ENCODE results near the gene GIT2. TPM values are rescaled to one million over a fixed set of nuclear protein-coding genes. Genes with fewer than 3 reads are reported as not detected.

Gene GIT2
- total and polyA plus RNA-seq, 2 of the 8 experiments (the other 6 are each of a cell fraction or from before 2014, with no cell fraction given) = 9.6 to 20.7 TPM

DNA sequence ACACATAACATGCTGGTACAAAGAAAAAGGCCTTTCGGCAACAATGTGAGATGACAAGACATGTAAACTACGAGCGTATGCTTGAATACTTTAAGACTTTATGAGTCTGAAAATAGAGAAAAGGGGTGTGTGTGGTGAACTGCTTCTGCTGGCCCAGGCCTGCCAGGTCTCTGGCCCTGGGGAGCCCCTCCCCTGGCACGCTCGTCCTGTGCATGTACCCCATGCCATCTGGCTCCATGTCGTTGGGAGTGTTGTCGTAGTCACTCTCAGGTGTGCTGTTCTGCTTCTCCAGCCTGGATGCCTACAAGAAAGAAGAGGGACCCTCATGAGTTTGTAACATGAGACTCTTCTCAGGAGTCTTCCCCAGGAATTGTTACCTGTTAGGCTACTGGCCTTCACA is 57.2 kb downstream of the GIT2 start (continued):
- TF ChIP-seq TBP (IDR thresholded peaks at IDR 0.05; ENCODE audit: low read depth, low read length) = no peak
- TF ChIP-seq, protein P1, sequence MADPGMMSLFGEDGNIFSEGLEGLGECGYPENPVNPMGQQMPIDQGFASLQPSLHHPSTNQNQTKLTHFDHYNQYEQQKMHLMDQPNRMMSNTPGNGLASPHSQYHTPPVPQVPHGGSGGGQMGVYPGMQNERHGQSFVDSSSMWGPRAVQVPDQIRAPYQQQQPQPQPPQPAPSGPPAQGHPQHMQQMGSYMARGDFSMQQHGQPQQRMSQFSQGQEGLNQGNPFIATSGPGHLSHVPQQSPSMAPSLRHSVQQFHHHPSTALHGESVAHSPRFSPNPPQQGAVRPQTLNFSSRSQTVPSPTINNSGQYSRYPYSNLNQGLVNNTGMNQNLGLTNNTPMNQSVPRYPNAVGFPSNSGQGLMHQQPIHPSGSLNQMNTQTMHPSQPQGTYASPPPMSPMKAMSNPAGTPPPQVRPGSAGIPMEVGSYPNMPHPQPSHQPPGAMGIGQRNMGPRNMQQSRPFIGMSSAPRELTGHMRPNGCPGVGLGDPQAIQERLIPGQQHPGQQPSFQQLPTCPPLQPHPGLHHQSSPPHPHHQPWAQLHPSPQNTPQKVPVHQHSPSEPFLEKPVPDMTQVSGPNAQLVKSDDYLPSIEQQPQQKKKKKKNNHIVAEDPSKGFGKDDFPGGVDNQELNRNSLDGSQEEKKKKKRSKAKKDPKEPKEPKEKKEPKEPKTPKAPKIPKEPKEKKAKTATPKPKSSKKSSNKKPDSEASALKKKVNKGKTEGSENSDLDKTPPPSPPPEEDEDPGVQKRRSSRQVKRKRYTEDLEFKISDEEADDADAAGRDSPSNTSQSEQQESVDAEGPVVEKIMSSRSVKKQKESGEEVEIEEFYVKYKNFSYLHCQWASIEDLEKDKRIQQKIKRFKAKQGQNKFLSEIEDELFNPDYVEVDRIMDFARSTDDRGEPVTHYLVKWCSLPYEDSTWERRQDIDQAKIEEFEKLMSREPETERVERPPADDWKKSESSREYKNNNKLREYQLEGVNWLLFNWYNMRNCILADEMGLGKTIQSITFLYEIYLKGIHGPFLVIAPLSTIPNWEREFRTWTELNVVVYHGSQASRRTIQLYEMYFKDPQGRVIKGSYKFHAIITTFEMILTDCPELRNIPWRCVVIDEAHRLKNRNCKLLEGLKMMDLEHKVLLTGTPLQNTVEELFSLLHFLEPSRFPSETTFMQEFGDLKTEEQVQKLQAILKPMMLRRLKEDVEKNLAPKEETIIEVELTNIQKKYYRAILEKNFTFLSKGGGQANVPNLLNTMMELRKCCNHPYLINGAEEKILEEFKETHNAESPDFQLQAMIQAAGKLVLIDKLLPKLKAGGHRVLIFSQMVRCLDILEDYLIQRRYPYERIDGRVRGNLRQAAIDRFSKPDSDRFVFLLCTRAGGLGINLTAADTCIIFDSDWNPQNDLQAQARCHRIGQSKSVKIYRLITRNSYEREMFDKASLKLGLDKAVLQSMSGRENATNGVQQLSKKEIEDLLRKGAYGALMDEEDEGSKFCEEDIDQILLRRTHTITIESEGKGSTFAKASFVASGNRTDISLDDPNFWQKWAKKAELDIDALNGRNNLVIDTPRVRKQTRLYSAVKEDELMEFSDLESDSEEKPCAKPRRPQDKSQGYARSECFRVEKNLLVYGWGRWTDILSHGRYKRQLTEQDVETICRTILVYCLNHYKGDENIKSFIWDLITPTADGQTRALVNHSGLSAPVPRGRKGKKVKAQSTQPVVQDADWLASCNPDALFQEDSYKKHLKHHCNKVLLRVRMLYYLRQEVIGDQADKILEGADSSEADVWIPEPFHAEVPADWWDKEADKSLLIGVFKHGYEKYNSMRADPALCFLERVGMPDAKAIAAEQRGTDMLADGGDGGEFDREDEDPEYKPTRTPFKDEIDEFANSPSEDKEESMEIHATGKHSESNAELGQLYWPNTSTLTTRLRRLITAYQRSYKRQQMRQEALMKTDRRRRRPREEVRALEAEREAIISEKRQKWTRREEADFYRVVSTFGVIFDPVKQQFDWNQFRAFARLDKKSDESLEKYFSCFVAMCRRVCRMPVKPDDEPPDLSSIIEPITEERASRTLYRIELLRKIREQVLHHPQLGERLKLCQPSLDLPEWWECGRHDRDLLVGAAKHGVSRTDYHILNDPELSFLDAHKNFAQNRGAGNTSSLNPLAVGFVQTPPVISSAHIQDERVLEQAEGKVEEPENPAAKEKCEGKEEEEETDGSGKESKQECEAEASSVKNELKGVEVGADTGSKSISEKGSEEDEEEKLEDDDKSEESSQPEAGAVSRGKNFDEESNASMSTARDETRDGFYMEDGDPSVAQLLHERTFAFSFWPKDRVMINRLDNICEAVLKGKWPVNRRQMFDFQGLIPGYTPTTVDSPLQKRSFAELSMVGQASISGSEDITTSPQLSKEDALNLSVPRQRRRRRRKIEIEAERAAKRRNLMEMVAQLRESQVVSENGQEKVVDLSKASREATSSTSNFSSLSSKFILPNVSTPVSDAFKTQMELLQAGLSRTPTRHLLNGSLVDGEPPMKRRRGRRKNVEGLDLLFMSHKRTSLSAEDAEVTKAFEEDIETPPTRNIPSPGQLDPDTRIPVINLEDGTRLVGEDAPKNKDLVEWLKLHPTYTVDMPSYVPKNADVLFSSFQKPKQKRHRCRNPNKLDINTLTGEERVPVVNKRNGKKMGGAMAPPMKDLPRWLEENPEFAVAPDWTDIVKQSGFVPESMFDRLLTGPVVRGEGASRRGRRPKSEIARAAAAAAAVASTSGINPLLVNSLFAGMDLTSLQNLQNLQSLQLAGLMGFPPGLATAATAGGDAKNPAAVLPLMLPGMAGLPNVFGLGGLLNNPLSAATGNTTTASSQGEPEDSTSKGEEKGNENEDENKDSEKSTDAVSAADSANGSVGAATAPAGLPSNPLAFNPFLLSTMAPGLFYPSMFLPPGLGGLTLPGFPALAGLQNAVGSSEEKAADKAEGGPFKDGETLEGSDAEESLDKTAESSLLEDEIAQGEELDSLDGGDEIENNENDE (IDR thresholded peaks at IDR 0.05; ENCODE audit: insufficient replicate concordance, low read length) = no peak
